CD4-positive, alpha-beta T cell treated with Interleukin-12 subunit alpha and Interleukin-12 subunit beta, for 1 hour (primary cell): ENCODE data around the gene MOB3A.

ENCODE experiments used
- DNase-seq: peaks from one replicate; pipeline ENCODE4 v3.0.0-alpha.2; 2020

Gene MOB3A

DNA sequence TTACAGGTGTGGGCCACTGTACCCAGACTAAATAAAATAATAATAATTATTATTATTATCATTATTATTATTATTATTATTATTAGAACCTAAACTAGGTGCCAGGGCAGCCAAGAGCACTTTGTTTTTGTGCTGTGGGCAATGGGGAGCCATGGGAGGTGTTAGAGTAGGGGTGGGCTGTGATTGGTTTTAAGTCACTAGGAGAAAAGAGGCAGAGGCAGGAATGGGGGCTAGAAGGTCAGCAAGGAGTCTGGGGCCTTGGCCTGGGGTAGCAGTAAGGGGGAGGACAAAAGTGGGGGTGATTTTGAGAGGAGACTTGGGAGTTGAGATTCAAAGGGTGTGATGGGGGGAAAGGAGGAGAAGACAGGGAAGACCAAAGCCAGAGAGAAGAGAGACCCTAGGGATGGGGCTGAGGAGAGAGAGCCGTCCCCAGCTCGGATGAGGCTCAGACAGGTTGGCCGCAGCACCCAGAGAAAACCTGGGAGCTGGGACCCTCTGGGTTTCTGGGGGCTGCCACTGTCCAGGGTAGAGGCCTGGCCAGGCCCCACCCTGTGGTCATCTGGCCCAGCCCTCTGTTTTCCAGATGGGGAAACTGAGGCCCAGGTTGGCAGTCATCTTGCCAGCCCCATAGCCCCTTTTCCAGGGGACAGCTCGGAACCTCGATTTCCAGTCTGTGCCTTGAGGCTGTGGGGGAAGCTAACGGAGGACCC lies 62.9 kb downstream of the MOB3A start:
- no peak for DNase-seq

DNA sequence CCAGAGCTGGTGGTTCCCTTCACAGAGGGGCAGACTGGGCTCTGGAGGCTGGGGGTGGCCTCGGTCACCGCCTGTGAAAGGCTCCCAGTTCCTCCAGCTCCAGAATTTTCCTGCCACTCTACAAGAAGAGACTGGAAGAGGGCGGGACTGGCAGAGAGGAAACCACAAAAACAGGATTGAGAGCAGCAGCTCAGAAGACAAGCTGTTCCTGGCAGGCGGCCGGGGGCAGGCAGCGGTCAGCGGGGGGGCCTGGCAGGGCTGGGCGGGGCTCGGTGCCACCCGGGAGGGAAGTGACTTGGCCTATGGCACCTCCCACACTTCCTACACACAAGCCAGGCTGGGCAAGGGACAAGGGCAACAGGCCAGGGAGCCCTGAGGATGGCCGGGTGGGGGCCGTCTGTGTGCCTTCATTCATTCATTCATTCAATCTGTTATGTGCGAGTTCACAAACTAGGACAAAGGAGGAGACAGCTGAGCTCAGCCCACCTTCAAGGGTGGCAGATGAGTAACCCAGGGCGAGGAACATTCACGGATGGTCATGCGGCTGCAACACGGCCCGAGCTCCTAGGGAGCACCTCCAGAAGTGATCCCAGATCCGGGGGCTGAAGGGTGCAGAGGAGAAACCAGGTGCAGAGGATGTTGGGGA lies 63.7 kb downstream of the MOB3A start:
- peak; percentile 58 for DNase-seq

DNA sequence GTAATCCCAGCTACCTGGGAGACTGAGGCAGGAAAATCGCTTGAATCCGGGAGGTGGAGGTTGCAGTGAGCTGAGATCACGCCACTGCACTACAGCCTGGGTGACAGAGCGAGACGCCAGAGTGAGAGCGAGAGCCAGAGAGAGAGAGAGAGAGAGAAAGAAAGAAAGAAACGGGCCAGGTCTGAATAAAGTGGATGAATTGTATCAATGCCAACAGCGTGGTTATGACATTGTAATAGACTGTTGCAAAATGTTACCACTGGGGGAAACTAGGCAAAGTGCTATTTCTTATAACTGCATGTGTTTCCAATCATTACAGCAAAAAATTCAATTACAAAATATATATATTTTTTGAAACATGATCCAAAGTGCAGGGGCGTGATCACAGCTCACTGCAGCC lies 68.8 kb downstream of the MOB3A start:
- DNase-seq, result no peak

DNA sequence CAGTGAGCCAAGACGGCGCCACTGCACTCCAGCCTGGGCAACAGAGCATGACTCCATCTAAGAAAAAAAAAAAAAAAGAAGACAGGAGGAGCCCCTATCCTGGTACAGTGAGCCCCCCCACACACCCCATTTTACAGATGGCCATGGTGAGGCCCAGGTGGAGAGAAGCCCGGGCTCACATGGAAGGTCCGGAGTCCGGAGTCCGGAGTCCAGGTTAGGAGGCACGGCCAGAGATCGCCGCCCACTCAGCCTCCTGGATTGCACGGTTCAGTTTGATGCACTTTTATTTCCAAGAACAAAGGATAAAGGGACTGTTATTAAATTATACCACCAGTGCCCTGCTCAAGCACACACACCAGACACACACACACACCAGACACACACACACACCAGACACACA lies 69.4 kb downstream of the MOB3A start:
- no peak for DNase-seq

DNA sequence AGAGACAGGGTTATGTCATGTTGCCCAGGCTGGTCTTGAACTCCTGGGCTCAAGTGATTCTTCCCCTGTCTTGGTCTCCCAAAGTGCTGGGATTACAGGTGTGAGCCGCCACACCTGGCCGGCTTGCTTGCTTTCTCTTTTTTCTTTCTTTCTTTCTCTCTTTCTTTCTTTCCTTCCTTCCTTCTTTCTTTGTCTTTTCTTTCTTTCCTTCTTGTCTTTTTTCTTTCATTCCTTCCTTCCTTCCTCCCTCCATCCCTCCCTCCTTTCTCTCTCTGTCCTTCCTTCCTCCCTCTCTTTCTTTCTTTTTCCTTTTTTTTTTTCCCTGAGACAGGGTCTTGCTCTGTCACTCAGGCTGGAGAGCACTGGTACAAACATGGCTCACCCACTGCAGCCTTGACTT lies 73.8 kb downstream of the MOB3A start:
- DNase-seq, result no peak

DNA sequence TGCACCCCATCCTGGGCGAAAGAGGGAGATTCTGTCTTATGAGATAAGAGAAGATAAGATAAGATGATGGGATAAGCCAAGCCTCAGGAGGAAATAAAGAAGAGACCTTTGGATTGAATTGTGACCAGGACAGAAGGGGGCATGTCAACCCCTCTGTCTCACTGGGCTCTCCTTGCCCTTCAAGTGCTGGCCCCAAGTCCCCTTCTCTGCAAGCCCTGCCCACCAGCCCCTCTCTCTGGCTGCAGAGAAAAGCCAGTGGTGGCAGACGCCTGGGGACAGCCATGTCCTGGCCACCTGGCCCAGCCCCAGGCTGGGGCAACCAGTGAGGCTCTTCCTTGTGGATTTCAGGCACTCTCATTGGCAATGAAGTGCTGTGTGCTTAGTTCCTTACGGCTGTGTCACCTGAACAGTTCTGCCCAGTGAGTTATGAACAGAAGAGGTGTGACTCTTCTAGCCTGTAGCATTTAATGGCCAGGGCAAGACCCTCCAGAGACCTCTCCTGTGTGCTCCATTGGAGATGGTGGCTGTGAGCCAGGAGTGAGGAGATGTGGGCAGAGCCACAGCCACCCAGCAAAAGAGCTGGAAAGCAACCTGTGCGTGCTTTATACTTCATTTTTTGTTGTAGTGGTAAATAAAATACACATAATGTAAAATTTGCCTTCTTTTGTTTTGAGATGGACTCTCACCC lies 74.5 kb downstream of the MOB3A start:
- DNase-seq, result no peak
